Germinal center (tissue), 1 donor: ENCODE data around the gene GLI3.

Source experiments
- DNase-seq: peaks from one replicate; pipeline ENCODE4 v3.0.0; 2012; ENCODE audit warnings: mixed read lengths, low spot score

GLI3 gene

GRCh38 chr7:41998041-41998440 is 239.0 kb downstream of the GLI3 start:
- DNase-seq, result no peak

- no peak for DNase-seq
Observed at GRCh38 chr7:41997151-41997550, 239.9 kb downstream of the GLI3 start.

GRCh38 chr7:41996381-41997035 is 240.5 kb downstream of the GLI3 start:
- no peak for DNase-seq

GRCh38 chr7:41995632-41996271 is 241.3 kb downstream of the GLI3 start:
- no peak for DNase-seq

GRCh38 chr7:41994746-41995110 is 242.3 kb downstream of the GLI3 start:
- no peak for DNase-seq

- no peak for DNase-seq
Observed at GRCh38 chr7:41994036-41994745, 242.8 kb downstream of the GLI3 start.

GRCh38 chr7:41992881-41993867 is 243.8 kb downstream of the GLI3 start:
- DNase-seq, result no peak

GRCh38 chr7:41984888-41985287 is 252.1 kb downstream of the GLI3 start:
- DNase-seq, result no peak

GRCh38 chr7:41981046-41982040 is 255.7 kb downstream of the GLI3 start:
- no peak for DNase-seq

- peak; percentile 60 for DNase-seq
Observed at GRCh38 chr7:41979834-41980307, 257.1 kb downstream of the GLI3 start.

GRCh38 chr7:41978858-41979257 is 258.2 kb downstream of the GLI3 start:
- DNase-seq, result no peak

GRCh38 chr7:41977661-41978060 is 259.3 kb downstream of the GLI3 start:
- no peak for DNase-seq

- DNase-seq, result no peak
Observed at GRCh38 chr7:41977151-41977651, 259.8 kb downstream of the GLI3 start.

- no peak for DNase-seq
Observed at GRCh38 chr7:41976411-41976810, 260.6 kb downstream of the GLI3 start.

GRCh38 chr7:41975849-41976248 is 261.2 kb downstream of the GLI3 start:
- no peak for DNase-seq

GRCh38 chr7:41974870-41975557 is 262.0 kb downstream of the GLI3 start:
- DNase-seq, result no peak

- DNase-seq, result no peak
Observed at GRCh38 chr7:41973202-41973730, 263.7 kb downstream of the GLI3 start.

- DNase-seq, result no peak
Observed at GRCh38 chr7:41972776-41973175, 264.2 kb downstream of the GLI3 start.

GRCh38 chr7:41972270-41972669 is 264.7 kb downstream of the GLI3 start:
- DNase-seq, result no peak
